Left colon (tissue), 2 donors: ENCODE data around the gene AEBP2. TPM values are rescaled to one million over a fixed set of nuclear protein-coding genes. Genes with fewer than 3 reads are reported as not detected.
"Not testable (repeated sequence)": the region's sequence is repeated elsewhere in the genome, so short reads cannot be mapped to it uniquely, and the experiment has no call there.

Experiments used
- ATAC-seq: fragments of 200-7000 bp; cut with Tn5 transposase; one replicate; pipeline ENCODE4 v1.9.1; 2020; ENCODE audit warnings: mild to moderate bottlenecking, moderate library complexity
- DNase-seq, 2 donors: peaks; one replicate each; pipeline ENCODE4 v3.0.0-alpha.2; 2020
- intact Hi-C, 2 donors: fragments of 100-400 bp; cut with DNase I in 1 of 2; cut with micrococcal nuclease in 1 of 2; formaldehyde crosslinking; loops; one replicate each; pipeline versions ENCODE4 v1.11.2 to v1.14.0; 2022; cut with DNase I, micrococcal nuclease
- total RNA-seq, 2 donors: library from RNA; stranded (reverse); fragmentation: NEBNext Ultra II Directional; extraction: Animal tissue kit (Norgen Biotek cat#: 25700); gene quantifications; one replicate each; pipeline ENCODE4 v1.2.1, GENCODE V29; 2021
- donor health status: DM: no; HTN: no; CAD: no.
- donor health status: DM: yes; HTN: yes; CAD: no.

AEBP2 gene
- total RNA-seq, 2 donors from 2014 or later: 32.4 to 35.4 TPM

DNA sequence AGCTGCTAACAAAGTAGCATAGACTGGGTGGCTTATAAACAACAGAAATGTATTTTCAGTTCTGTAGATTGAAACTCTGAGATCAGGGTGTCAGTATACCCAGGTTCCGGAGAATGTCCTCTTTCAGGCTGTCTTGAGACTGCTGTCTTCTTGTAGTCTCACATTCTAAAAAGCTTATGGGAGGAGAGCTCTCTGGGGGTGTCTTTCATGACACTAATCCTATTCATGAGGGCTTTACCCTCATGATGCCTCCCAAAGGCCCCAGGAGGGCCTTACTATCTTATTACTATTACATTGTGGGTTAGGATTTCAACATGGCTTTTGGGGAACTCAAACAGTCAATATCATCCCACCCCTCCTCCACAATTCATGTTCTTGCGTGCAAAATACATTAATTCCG is 94.3 kb downstream of the AEBP2 start:
- intact Hi-C loops: no loop called here
- no peak for ATAC-seq
- no peak for DNase-seq

DNA sequence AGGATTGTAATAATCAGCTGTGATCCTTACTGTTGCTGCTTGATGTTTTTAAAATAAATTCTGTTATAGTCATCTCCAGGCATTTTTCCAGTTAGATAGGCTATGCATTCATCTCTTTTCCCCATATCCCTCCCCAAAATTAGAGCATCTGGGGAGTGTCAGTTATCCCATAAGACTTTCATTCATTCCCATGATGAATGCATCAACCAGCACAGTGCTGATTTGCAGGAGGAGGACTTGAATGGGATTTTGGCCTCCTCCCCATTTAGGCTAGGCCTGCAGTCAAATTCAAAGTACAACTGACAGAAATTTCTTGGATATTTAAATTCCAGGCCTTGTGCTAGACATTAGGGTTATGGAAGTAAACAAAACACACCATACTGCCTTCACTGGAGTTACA is 99.8 kb downstream of the AEBP2 start:
- ATAC-seq: no peak
- intact Hi-C loops: no loop called here
- no peak for DNase-seq

- intact Hi-C loops: no loop called here
- DNase-seq (no peak), ATAC-seq (no peak)
Measured at GRCh38 chr12:19539836-19540235, 100.5 kb downstream of the AEBP2 start.

DNA sequence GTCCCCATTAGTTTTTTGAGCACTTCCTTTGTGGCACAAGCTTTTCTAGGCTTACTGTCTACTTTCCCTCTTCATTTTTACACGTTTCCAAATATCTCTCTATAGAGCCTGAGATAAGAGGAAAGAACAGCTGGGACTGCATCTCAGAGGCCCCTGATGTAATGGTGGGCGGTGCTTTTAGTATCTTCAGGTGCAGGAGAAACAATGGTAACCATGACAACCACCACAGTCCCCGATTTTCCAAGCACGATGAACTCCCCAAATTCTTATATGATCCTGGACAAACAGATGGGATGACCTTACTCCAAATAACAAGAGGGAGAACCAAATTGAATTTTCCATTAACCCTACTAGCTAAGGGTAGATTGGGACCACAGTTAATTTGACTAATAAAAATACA is 103.3 kb downstream of the AEBP2 start:
- DNase-seq (no peak), ATAC-seq (no peak)
- intact Hi-C loops: no loop called here

DNA sequence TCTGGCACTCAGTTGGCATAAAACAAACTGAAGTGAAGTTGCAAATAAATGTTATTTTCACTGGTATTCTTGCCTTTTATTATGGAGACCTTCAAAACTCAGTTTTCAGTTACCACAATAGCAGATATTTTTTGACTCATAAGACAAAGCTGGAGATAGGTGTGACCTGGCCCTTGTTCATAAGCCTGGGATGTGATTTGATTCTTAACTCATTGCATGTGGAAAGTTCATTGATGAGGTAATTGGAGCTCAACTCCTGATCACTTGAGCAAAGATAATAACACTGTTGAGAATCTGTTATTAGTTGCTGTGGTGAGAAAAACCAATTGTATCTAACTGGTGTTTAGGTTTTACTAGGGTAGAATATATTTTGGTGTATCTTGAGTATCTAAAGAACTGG is 105.1 kb downstream of the AEBP2 start:
- ATAC-seq (no peak), DNase-seq (no peak)
- intact Hi-C loops: no loop called here

DNA sequence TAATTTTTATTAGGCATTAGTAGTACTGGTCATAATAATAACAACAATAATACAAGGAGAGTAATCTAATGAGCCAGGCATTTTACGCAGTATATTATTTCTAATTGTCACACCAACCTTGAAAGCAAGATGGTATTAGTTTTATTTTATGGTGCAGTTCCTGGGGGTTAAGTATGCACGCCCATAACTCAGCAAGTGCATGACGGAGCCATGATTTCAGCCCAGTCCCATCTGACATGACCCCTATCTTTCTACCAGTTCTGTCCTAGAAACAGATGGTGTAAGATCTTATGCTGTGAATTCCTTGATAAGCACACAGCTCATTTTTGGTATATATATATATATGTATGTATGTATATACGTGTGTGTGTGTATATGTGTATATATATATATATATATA is 106.0 kb downstream of the AEBP2 start:
- intact Hi-C loops: no loop called here
- DNase-seq (no peak), ATAC-seq (no peak)

- no peak for ATAC-seq
- intact Hi-C loops: no loop called here
- DNase-seq: no peak
Measured at GRCh38 chr12:19546027-19546426, 106.7 kb downstream of the AEBP2 start.

- ATAC-seq (no peak), DNase-seq (no peak)
- intact Hi-C loops: no loop called here
Measured at GRCh38 chr12:19546611-19547162, 107.4 kb downstream of the AEBP2 start.

GRCh38 chr12:19547271-19547671 is 108.0 kb downstream of the AEBP2 start:
- ATAC-seq (no peak), DNase-seq (no peak)
- intact Hi-C loops: no loop called here

GRCh38 chr12:19548834-19549233 is 109.5 kb downstream of the AEBP2 start:
- no peak for ATAC-seq
- DNase-seq: no peak
- intact Hi-C loops: no loop called here

DNA sequence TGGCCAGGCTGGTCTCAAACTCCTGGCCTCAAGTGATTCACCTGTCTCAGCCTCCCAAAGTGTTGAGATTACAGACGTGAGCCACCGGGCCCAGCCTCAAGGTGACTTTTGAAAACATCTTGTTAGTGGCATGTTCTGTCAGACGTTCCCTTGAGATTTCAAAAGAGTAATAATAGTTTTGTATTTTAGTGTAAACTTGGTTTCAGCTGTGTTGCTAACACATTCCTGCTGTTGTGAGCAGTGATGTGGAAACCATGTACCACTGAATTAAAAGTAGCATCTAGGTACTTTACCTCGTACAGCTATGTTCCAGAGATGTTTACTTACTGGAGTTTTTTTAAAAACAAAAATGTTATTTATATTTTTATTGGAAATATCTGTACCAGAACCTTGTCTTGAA is 111.3 kb downstream of the AEBP2 start:
- ATAC-seq (no peak), DNase-seq (no peak)
- intact Hi-C loops: no loop called here

DNA sequence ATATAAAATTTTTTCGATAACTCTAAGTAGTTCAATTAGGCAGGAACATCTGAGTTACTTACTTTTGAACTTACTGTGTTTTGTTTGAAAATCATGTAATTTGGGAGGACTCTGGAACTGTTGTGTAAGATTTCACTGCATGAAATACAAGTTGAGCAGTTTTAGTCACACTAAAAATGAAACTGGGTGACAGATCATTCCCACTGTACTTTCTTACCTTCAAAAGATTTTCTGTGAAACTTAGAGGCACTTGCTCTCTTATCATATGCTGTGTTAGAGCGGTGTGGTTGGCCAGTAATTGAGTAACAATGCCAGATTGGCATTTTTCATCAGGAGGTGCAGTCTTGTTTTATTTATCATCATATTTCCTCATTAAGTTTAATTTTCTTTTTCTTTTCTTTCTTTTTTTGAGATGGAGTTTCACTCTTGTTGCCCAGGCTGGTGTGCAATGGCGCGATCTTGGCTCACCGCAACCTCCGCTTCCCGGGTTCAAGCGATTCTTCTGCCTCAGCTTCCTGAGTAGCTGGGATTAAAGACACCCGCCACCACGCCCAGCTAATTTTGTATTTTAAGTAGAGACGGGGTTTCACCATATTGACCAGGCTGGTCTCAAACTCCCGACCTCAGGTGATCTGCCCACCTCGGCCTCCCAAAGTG is 113.3 kb downstream of the AEBP2 start:
- intact Hi-C loops, ATAC-seq, DNase-seq: not testable (repeated sequence)

DNA sequence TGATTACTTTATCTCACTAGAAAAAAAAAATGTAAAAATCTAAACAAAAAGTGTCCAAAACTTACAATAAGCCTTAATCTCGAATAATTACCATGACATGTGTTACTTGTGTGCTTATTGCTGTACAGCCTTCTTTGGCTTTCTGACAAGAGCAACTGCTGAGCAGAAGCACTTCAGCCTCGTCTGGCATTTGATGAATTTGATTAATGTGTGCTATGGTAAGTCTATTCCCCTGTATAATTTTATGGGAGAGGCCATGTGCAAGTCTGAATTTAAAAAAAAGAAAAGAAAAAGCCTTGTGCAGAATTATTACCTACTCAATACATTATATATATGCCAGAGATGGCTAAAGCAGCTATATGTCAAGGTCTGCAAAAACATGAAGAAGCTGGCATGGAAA is 113.9 kb downstream of the AEBP2 start:
- DNase-seq (no peak), ATAC-seq (no peak)
- intact Hi-C loops: no loop called here

GRCh38 chr12:19561411-19561961 is 122.2 kb downstream of the AEBP2 start:
- intact Hi-C loops: no loop called here
- ATAC-seq (no peak), DNase-seq (no peak)
